Medulla oblongata (tissue), 1 donor: ENCODE data around the gene ZFHX3.

Source experiments
- DNase-seq: peaks from one replicate; pipeline ENCODE4 v3.0.0-alpha.2; 2015; ENCODE audit errors: extremely low spot score

The ZFHX3 gene

GRCh38 chr16:72753881-72754280, 294.0 kb downstream of the ZFHX3 start:
- no peak for DNase-seq

- DNase-seq: no peak
Observed at GRCh38 chr16:72752004-72752695, 295.8 kb downstream of the ZFHX3 start.

DNA sequence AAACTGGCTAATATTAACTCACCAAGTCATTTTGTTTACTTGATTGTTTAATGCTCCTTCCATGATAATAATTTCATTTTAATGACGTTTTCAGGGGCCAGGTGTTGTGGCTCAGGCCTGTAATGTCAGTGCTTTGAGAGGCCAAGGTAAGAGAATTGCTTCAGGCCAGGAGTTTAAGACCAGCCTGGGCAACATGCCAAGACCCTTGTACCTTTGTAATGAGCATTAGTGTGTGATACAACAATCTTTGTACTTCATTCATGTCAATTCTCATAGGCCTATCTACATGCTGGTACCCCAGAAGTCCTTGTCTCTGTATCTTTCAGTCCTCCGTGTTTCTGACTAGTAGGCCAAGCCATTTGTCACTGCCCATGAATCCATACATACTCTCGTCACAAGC, 296.9 kb downstream of the ZFHX3 start:
- DNase-seq: no peak

DNA sequence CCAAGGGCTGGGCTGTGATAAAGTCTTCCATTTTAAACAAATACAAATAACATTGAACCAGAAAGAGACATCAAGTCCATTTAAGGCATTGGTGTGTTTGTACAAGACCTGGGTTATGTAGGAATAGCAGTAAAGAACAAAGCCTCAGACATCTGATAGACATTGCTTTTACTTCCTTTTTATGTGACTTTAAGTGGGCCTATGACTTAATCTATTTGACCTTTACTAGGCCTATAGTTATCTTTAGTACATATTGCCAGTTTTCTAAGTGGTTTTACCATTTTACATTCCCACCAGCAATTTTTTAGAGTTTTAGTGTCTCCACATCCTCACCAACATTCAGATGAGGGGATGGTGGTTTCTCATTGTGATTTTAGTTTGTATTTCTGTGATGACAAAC, 298.8 kb downstream of the ZFHX3 start:
- DNase-seq: no peak

- DNase-seq: no peak
Observed at GRCh38 chr16:72744076-72744793, 303.7 kb downstream of the ZFHX3 start.

GRCh38 chr16:72743011-72743761, 304.7 kb downstream of the ZFHX3 start:
- DNase-seq: no peak

GRCh38 chr16:72740347-72740746, 307.6 kb downstream of the ZFHX3 start:
- no peak for DNase-seq

GRCh38 chr16:72739577-72739976, 308.4 kb downstream of the ZFHX3 start:
- DNase-seq: no peak

GRCh38 chr16:72736074-72736473, 311.9 kb downstream of the ZFHX3 start:
- DNase-seq: no peak
